HG02610 (cell line): ENCODE measurements around the gene MCF2L2.
"Not testable (repeated sequence)": the region's sequence is repeated elsewhere in the genome, so short reads cannot be mapped to it uniquely, and the experiment has no call there.

Source experiments
- ATAC-seq: cut with Tn5 transposase; IDR thresholded peaks from one replicate; pipeline ENCODE4 v1.9.1; 2021; ENCODE audit warnings: mild to moderate bottlenecking, moderate library complexity; ENCODE audit not compliant: unreplicated experiment

MCF2L2 gene

GRCh38 chr3:183371600-183371968 lies 56.8 kb downstream of the MCF2L2 start:
- ATAC-seq = not testable (repeated sequence)

GRCh38 chr3:183370391-183370790 lies 58.0 kb downstream of the MCF2L2 start:
- ATAC-seq = no peak

GRCh38 chr3:183369627-183370026 lies 58.8 kb downstream of the MCF2L2 start:
- no peak for ATAC-seq

DNA sequence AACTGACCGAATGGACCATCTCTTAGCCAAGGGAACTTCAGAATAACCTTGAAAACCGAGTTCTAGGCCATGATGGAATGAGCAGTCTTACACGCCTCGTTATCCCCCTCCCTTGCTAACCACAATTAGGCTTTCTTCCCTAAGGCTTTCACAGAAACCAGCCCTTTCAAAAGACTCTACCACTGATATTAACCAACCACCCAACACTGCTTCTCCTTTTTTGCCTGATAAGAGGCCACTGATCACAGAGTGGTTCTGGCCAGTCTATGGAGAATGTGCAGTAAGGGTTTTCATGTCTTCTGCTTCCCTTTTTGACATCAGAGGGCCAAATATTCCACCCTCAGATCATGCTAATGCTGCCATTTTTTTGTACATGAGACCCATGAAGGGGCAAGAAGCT lies 59.3 kb downstream of the MCF2L2 start:
- no peak for ATAC-seq

- ATAC-seq = no peak
These were observed 67.3 kb downstream of the MCF2L2 start for GRCh38 chr3:183360971-183361624.

GRCh38 chr3:183359036-183359435 lies 69.4 kb downstream of the MCF2L2 start:
- no peak for ATAC-seq

DNA sequence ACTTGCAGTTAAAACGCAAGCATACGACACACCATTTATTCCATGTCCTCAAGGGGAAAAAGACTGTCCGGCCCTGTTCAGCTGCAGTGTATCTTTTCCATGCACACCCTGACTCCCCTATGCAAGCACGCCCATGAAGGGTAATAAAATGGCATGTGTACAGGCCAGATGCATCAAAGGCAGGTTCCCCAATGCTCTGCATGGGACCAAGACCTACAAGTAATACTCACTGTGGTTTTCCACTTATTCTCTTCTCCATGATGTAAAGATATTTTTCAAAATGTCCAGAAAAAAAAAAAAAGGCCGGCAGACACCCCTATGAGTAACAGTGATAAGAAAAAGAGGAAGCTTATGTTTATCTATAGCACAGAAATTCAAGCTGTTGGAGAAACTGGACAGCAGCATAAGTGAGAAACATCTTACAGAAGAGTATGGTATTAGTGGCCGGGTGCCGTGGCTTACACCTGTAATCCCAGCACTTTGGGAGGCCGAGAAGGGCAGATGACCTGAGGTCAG lies 70.8 kb downstream of the MCF2L2 start:
- no peak for ATAC-seq

GRCh38 chr3:183356920-183357319 lies 71.5 kb downstream of the MCF2L2 start:
- no peak for ATAC-seq

- ATAC-seq = no peak
These were observed 73.5 kb downstream of the MCF2L2 start for GRCh38 chr3:183354874-183355273.

GRCh38 chr3:183354325-183354831 lies 74.0 kb downstream of the MCF2L2 start:
- no peak for ATAC-seq

GRCh38 chr3:183353421-183353820 lies 75.0 kb downstream of the MCF2L2 start:
- ATAC-seq = no peak

- no peak for ATAC-seq
These were observed 78.3 kb downstream of the MCF2L2 start for GRCh38 chr3:183350164-183350563.

- ATAC-seq = no peak
These were observed 78.8 kb downstream of the MCF2L2 start for GRCh38 chr3:183349421-183350157.

GRCh38 chr3:183342824-183343223 lies 85.6 kb downstream of the MCF2L2 start:
- ATAC-seq = no peak

GRCh38 chr3:183341545-183342288 lies 86.7 kb downstream of the MCF2L2 start:
- no peak for ATAC-seq

DNA sequence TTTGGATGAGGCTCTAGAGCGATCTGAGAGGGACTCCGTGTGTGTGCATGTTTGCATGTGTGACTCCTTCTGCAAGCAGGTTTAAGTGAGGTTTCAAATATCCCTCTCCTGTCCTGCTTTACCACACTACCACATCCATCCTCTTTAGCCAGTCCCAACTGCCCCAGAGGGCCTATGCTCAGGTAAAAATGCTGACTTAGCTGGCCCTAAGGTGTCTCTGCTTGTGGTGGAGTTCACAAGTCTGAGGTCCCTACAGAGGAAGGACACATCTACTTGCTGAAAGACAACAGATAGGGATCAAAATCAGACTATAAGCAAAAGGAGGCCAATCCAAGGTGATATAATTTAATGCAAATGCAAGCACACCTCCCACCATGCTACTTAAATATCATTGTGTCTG lies 88.2 kb downstream of the MCF2L2 start:
- ATAC-seq = no peak

DNA sequence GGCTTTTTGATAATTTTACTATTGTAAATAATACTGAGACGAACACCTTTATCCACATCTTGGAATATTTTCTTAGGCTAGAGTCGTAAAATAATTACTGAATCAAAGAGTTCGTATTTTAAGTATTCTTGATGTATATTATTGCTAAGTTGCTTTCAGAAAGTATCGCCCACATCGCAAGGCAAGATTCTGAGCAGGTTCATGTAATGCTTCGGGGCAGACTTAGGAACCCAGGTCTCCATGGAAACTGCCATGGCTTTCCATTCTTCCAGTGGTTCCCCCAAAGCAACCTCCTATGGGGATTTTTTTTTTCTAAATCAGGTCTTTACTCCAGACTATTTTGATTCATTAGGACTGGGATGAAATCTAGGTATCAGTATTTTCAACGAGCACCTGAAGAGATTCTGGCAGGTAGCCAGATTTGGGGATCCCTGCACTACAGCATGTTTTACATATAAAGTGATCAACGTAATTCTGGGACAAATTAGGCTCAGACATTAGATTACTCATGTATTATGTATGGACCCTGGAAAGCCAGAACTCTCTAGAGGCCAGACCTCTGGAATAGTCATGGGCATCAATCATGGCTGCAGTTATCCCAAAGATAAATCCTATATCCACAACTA lies 88.8 kb downstream of the MCF2L2 start:
- ATAC-seq = no peak

DNA sequence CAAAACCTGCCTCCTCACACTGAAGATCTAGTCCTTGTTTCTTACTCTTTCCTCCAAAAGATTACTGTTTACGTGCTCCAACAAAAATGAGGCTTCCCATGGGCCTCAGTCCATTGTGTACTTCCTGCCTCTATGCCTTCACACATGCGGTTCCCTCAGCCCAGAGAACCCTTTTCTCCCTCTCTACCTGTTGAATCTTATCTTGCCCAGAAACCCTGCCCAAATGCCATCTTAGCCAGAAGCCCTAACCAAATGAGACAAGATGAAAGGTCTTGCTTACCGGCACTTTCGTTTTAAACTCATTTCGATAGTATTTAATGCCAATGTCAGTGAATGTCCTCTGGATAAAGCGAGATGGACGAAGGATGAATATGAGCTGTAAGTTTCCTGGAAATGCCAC lies 89.9 kb downstream of the MCF2L2 start:
- no peak for ATAC-seq

DNA sequence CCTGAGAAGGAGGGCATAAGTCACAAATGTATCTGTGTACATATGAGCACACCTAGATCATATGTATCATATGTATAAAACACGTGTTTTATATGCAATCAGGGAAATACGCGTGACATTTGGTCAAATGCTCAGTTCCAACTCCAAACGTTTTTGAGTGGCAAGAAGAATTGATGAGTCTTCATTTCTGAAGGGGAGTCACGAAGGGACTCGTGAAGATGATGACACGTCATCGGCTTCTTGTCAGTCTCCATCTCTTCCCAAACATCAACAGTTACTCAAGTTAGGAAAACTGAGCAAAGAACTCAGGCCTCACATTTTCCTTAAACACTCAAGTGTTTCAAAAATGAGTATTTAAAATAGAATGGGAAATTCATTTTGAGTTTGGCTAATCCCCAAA lies 95.9 kb downstream of the MCF2L2 start:
- no peak for ATAC-seq

DNA sequence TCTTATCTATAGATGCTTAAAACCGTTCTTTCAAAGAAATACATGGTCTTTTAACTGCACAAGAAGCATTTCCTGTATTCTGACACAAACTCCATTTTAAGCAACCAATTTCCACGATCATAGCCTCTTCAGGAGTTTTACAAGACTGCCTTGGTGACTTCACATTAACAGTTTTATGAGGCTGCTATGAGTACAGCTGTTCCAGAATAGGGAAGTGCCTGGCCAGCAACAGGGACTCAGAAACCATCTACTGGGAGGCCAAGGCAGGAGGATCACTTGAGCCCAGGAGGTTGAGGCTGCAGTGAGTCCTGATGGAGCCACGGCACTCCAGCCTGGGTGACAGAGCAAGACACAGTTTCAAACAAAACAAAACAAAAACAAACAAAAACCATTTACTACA lies 96.9 kb downstream of the MCF2L2 start:
- ATAC-seq = no peak

- ATAC-seq = no peak
These were observed 97.5 kb downstream of the MCF2L2 start for GRCh38 chr3:183330881-183331280.
